NCI-H82 treated with DMSO at 0.1 percent for 48 hours (cell line): Measurements from ENCODE around the gene SERGEF.

Experiments used
- DNase-seq: peaks from one replicate; lab custom pipeline; 2025; ENCODE audit not compliant: unreplicated experiment; lab: John Stamatoyannopoulos, UW

SERGEF gene

GRCh38 chr11:17867341-17867740, 145.5 kb downstream of the SERGEF start:
- DNase-seq = no peak

DNA sequence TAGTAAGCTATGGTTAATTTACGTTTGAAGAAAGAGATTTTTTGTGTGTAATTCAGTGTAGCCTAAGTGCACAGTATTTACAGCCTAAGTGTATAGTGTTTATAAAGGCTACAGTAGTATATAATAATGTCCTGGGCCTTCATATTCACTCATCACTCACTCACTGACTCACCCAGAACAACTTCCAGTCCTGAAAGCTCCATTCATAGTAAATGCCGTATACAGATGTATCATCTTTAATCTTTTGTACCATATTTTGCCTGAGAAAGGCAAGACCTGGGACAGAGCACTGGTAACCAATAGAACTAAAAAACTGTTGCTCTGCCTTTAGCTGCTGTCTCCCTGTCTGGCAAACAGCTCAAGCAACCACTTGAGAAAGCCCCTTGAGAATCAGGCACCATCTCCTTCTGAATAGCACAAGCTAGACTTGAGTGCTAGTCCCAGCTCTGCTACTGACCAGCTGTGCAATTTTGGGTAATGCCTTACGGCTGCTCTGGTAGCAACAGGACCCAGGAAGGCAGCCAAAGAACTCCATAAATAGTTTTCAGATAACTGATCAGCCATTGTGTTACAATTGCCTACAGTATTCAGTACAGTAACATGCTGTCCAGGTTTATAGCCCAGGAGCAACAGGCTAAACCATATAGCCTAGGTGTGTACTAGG, 146.9 kb downstream of the SERGEF start:
- no peak for DNase-seq

- DNase-seq = no peak
Measured at GRCh38 chr11:17864478-17864941, 148.3 kb downstream of the SERGEF start.

- no peak for DNase-seq
Measured at GRCh38 chr11:17861036-17861755, 151.7 kb downstream of the SERGEF start.

GRCh38 chr11:17859552-17859951, 153.3 kb downstream of the SERGEF start:
- DNase-seq = no peak

GRCh38 chr11:17855531-17856290, 157.1 kb downstream of the SERGEF start:
- no peak for DNase-seq

DNA sequence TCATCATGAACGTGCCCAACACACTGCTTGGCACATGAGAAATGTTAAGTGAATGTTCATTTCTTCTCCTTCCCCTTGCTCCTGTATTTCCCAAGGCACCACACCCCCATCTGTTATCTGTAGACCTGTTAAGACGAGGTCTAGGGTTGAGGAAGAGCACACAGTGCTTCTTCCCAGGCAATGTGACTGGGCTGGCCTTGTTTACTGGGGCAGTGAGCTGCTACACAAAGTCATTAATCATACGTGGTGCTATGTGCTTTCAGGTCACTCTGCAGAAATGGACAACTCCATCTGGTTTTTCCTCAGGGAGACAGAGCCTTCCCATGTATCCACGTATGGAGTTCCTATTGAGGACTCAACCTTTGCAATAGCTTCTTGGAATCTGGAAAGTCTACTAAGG, 159.6 kb downstream of the SERGEF start:
- DNase-seq = no peak

- DNase-seq = no peak
Measured at GRCh38 chr11:17852246-17852645, 160.6 kb downstream of the SERGEF start.

- DNase-seq = no peak
Measured at GRCh38 chr11:17851697-17852096, 161.2 kb downstream of the SERGEF start.

GRCh38 chr11:17850336-17850735, 162.5 kb downstream of the SERGEF start:
- DNase-seq = no peak

- no peak for DNase-seq
Measured at GRCh38 chr11:17848715-17849114, 164.1 kb downstream of the SERGEF start.

DNA sequence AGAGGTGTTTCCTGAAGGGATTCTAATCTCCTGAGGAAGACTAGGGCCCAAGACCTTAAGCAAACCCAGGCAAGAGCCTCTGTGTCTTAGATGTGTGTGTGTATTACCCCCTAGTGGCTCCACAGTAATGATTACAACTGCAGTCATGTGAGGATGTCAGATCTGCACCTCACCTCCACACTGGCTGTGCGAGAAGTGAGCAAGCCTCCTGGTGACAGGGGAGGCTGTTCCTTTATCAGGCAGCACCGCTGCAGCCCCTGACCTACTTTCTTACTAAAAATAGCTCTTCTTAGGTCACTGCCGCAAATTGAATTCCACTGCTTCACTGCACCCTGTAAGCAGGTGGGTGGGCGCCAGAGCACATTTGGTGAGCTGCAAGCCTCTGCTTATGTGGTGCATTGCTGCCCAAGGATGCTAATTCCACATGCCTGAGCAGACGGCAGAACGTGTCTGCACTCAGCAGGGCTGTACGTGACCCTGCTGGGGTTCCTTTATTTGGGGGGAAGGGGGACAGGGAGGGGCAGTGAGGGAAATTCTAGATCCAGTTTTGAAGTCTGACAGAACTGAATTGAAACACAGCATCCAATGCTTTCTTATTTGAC, 165.9 kb downstream of the SERGEF start:
- DNase-seq = no peak

GRCh38 chr11:17845431-17845881, 167.4 kb downstream of the SERGEF start:
- DNase-seq = no peak

DNA sequence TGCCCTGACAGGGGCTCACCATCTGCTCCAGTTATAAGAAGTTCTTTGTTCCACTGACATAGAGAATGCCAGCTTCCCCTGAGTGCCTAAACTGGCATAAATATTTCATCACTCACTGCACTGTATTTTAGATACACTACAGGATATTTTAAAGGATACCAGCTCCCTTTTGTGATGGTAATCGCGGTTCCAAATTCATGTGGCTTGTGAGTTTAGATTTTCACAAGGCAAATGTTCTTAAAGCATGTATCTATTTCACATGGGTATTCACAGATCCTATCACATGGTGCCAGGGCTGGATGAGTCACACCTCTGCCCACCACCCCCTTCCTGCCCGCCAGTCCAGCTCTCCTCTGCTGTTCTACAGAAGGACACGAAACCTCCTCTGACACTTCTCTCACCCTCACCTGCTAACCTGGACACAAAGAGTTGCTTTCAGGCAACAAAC, 172.7 kb downstream of the SERGEF start:
- DNase-seq = no peak

DNA sequence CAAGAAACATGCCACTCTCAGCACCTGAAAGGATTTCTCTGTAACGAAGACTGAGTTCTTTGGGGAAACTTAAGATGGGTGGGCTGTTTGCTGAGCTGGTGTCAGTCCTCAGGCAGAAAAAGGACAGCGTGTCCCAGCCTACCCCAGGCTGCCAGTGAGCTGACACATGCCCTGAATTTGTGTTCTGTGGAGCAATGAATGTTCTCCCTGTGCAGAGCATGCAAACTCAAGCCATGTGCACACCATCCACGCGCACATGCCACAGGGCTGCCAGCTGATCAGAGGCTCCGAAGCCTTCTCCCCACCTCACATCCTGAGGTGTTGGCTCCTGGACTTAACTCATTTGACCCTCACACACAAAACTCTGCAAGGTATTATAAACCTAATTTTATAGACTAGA, 173.4 kb downstream of the SERGEF start:
- DNase-seq = no peak

GRCh38 chr11:17838102-17838501, 174.7 kb downstream of the SERGEF start:
- no peak for DNase-seq

GRCh38 chr11:17831883-17832282, 181.0 kb downstream of the SERGEF start:
- DNase-seq = no peak

DNA sequence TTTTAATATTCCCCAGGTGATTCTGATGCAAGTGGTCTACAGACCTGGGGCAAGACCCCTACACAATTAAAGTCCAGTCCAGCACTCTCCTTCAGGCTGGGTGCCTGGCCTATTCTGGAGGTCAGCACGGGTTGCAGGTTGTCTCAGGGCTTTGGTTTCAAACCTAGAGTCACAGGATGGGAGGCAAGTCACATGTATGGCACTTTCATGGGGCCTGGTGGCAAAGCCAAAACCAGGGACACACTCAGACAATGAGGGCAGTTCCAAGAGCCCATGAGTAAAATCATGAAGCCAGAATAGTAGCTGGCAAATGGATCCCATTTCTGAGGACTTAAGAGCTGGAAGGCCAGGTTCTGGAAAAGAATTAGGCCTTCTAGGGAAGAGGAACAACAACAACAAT, 181.6 kb downstream of the SERGEF start:
- no peak for DNase-seq

DNA sequence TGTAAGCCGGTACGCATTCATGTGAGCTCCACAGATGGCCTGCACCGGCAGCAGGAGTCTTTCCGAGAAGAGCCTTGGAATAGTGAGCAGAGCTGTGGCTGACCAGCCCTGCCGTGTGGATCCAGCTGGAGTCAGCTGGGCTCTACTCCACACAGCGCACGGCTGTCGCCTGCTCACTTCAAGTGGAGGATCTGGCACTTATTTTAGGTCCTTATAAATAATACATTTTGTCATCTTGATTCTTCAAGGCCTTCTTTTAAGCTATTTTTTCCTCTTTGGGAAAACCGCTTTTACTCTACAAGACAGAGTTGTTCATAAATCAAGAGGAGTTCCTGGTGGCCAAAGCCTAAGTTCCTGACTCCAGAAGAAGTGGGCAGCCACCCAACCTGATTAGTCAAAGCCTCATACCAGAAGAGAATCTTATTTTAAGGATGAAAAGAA, 184.5 kb downstream of the SERGEF start:
- no peak for DNase-seq

DNA sequence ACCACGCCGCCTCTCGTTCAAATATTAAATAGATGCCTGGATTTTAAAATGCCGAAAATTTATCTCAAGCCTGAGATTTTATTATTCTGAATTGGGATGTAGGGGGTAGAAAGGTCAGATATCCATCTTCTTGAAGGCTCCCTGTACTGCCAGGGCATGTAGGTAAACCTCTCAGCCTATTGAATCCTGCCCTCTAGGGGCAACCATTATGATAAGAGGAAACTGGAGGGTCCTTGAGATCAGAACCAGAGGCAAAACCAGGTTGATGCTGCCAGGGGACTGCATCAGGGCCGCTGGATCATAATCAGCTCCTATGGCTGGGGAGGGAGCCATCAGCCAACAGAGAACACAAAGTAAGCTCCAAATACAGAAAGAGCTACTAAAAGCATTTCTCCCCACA, 185.8 kb downstream of the SERGEF start:
- no peak for DNase-seq

GRCh38 chr11:17822401-17822781, 190.5 kb downstream of the SERGEF start:
- no peak for DNase-seq
